PC-3 (cell line): ENCODE data around the gene NUDT3. TPM values are rescaled to one million over a fixed set of nuclear protein-coding genes. Genes with fewer than 3 reads are reported as not detected.

Experiments
- ATAC-seq: fragments of 200-7000 bp; cut with Tn5 transposase; 2 replicates; pipeline ENCODE4 v1.9.1; 2020; ENCODE audit warnings: mild to moderate bottlenecking, moderate library complexity
- BruUV-seq: library from RNA; stranded (reverse); fragments of 400-500 nt; replicated peaks from 2 replicates; lab custom pipeline; 2021; lab: Mats Ljungman, UMichigan
- CTCF ChIA-PET: fragments of 300-600 bp; sonication (Branson Sonifier 250); formaldehyde crosslinking; loops from one replicate; lab custom pipeline; 2022; ENCODE audit warnings: antibody characterized with exemption; lab: Charles Lee
- POLR2A ChIA-PET: fragments of 300-600 bp; sonication (Branson Sonifier 250); formaldehyde crosslinking; loops from one replicate; lab custom pipeline; 2022; ENCODE audit warnings: antibody characterized with exemption; ENCODE audit not compliant: unreplicated experiment; lab: Charles Lee
- DNase-seq: peaks from one replicate; pipeline ENCODE4 v3.0.0-alpha.2; 2015
- H2AFZ ChIP-seq: fragments of 300-600 bp; sonication (generic); 2 replicates; pipeline ENCODE4 v1.6.0; 2016; ENCODE audit warnings: antibody characterized with exemption, low read length
- H3F3A ChIP-seq: fragments of 300-600 bp; sonication (generic); one replicate; pipeline ENCODE4 v1.6.0; 2017; ENCODE audit warnings: antibody characterized with exemption, low read length, control low read depth, mild to moderate bottlenecking; ENCODE audit not compliant: unreplicated experiment
- H3K27ac ChIP-seq: fragments of 300-600 bp; sonication (generic); 2 replicates; pipeline ENCODE4 v1.5.1; 2016; ENCODE audit warnings: mild to moderate bottlenecking, low read length
- H3K27me3 ChIP-seq: fragments of 300-600 bp; sonication (generic); 2 replicates; pipeline ENCODE4 v1.6.1; 2016; ENCODE audit warnings: low read length, mixed read lengths
- H3K36me3 ChIP-seq: fragments of 300-600 bp; sonication (generic); 2 replicates; pipeline ENCODE4 v1.6.1; 2016; ENCODE audit warnings: low read depth, mixed run types, low read length, mixed read lengths
- H3K4me1 ChIP-seq: fragments of 300-600 bp; sonication (generic); 2 replicates; pipeline ENCODE4 v1.5.1; 2016; ENCODE audit warnings: low read length; ENCODE audit not compliant: insufficient read depth
- H3K4me2 ChIP-seq: fragments of 300-600 bp; sonication (generic); 2 replicates; pipeline ENCODE4 v1.6.0; 2016; ENCODE audit warnings: low read length
- H3K4me3 ChIP-seq: fragments of 300-600 bp; sonication (generic); 2 replicates; pipeline ENCODE4 v1.5.1; 2016; ENCODE audit warnings: mild to moderate bottlenecking, low read length, mixed read lengths
- H3K79me2 ChIP-seq: fragments of 300-600 bp; sonication (generic); 2 replicates; pipeline ENCODE4 v1.6.1; 2017; ENCODE audit warnings: low read length, mixed read lengths
- H3K9ac ChIP-seq: fragments of 300-600 bp; sonication (generic); 2 replicates; pipeline ENCODE4 v1.6.0; 2016; ENCODE audit warnings: mild to moderate bottlenecking, low read length
- H3K9me2 ChIP-seq: fragments of 300-600 bp; sonication (generic); replicated peaks from 2 replicates; pipeline ENCODE4 v1.6.1; 2016; ENCODE audit warnings: mixed run types, low read length, mixed read lengths
- H3K9me3 ChIP-seq: fragments of 300-600 bp; sonication (generic); 2 replicates; pipeline ENCODE4 v1.6.1; 2016; ENCODE audit warnings: low read length, mixed read lengths
- H4K20me1 ChIP-seq: fragments of 300-600 bp; sonication (generic); 2 replicates; pipeline ENCODE4 v1.6.1; 2016; ENCODE audit warnings: low read length, mixed read lengths
- CTCF ChIP-seq: fragments of 300-600 bp; sonication (generic); conservative IDR thresholded peaks from 2 replicates; pipeline ENCODE4 v1.5.1; 2017; ENCODE audit warnings: antibody characterized with exemption, low read depth, mild to moderate bottlenecking, low read length
- EZH2 ChIP-seq: fragments of 300-600 bp; sonication (generic); IDR thresholded peaks from one replicate; pipeline ENCODE4 v1.6.1; 2017; ENCODE audit warnings: antibody characterized with exemption, mild to moderate bottlenecking, low read length; ENCODE audit not compliant: unreplicated experiment
- EZH2phosphoT487 ChIP-seq: fragments of 300-600 bp; sonication (generic); IDR thresholded peaks from 2 replicates; pipeline ENCODE4 v1.6.1; 2018; ENCODE audit warnings: mild to moderate bottlenecking, antibody characterized with exemption, low read length, borderline replicate concordance
- intact Hi-C: fragments of 100-400 bp; cut with micrococcal nuclease; formaldehyde crosslinking; loops from 2 replicates; pipeline ENCODE4 v1.9.0; 2023
- total RNA-seq: library from RNA; depleted of rRNA; stranded (reverse); fragments of >200 nt; gene quantifications from 2 replicates; pipeline ENCODE4 v1.2.3, GENCODE V29; 2014

The NUDT3 gene
- total RNA-seq, 1 experiment from 2014 or later, result 24.6 TPM

GRCh38 chr6:34391786-34392496 is 528 bp downstream of the NUDT3 start:
- POLR2A ChIA-PET, result no interaction called here
- DNase-seq (peak; percentile 47), ATAC-seq (peak; percentile 33)
- H2AFZ ChIP-seq, result peak overlapping the region; percentile 95
- H3K9me2 ChIP-seq, result no peaks in the 10 kb centered on the region
- BruUV-seq, result no TSS peak
- peaks cover 3% of the 10 kb centered on the region; the same call in 1 of the 2 replicates for H3K9me3 ChIP-seq
- CTCF ChIA-PET, result no interaction called here
- H3K4me2 ChIP-seq, result peak overlapping the region; percentile 89
- H4K20me1 ChIP-seq, result peaks cover 24% of the 10 kb centered on the region
- no peak for TF ChIP-seq EZH2phosphoT487
- no peak for TF ChIP-seq CTCF
- no peak for TF ChIP-seq EZH2
- no peaks in the 10 kb centered on the region for H3F3A ChIP-seq
- peaks cover 8% of the 10 kb centered on the region for H3K4me1 ChIP-seq
- H3K79me2 ChIP-seq, result peaks cover 53% of the 10 kb centered on the region
- intact Hi-C loops, result loop anchor here (1.0 to 2.0 kb wide), 3 partner anchors 32 to 143 kb away; partner anchors contain the start of gene SMIM29
- H3K27me3 ChIP-seq, result no peaks in the 10 kb centered on the region
- peak overlapping the region; percentile 97 for H3K9ac ChIP-seq
- H3K27ac ChIP-seq, result peak overlapping the region; percentile 72
- H3K36me3 ChIP-seq, result no peaks in the 10 kb centered on the region
- H3K4me3 ChIP-seq, result peak overlapping the region; percentile 96

GRCh38 chr6:34391473-34391785 is 1.0 kb downstream of the NUDT3 start:
- BruUV-seq, result no TSS peak
- peak overlapping the region; percentile 95 for H2AFZ ChIP-seq

More at GRCh38 chr6:34391473-34391785, 1.0 kb downstream of the NUDT3 start:
- intact Hi-C loops, result loop anchor here (1.0 kb wide), 2 partner anchors 31 to 142 kb away; partner anchors contain the start of gene SMIM29
- peak overlapping the region; percentile 89 for H3K4me2 ChIP-seq
- peaks cover 9% of the 10 kb centered on the region for H3K4me1 ChIP-seq
- peaks cover 2% of the 10 kb centered on the region; the same call in 1 of the 2 replicates for H3K9me3 ChIP-seq
- peak overlapping the region; percentile 96 for H3K4me3 ChIP-seq
- DNase-seq, result no peak
- ATAC-seq, result no peak
- ChIA-PET CTCF (no interaction called here), POLR2A (no interaction called here)
- H3K9me2 ChIP-seq, result no peaks in the 10 kb centered on the region
- H3K27ac ChIP-seq, result peak overlapping the region; percentile 72
- peak overlapping the region; percentile 97 for H3K9ac ChIP-seq
- H4K20me1 ChIP-seq, result peaks cover 29% of the 10 kb centered on the region
- H3F3A ChIP-seq, result peaks cover under 1% of the 10 kb centered on the region
- TF ChIP-seq CTCF (no peak), EZH2 (no peak), EZH2phosphoT487 (no peak)
- H3K36me3 ChIP-seq, result no peaks in the 10 kb centered on the region
- no peaks in the 10 kb centered on the region for H3K27me3 ChIP-seq
- peaks cover 58% of the 10 kb centered on the region for H3K79me2 ChIP-seq
